HepG2 (cell line): Measurements from ENCODE around the gene TBATA. TPM values are rescaled to one million over a fixed set of nuclear protein-coding genes. Genes with fewer than 3 reads are reported as not detected.

Experiments used
- ATAC-seq: fragments of 200-7000 bp; cut with Tn5 transposase; 3 replicates; pipeline ENCODE4 v1.9.1; 2020; ENCODE audit warnings: mild to moderate bottlenecking, moderate library complexity
- BruUV-seq: library from RNA; stranded (reverse); fragments of 400-500 nt; replicated peaks from 2 replicates; lab custom pipeline; 2021; lab: Mats Ljungman, UMichigan
- CTCF ChIA-PET: fragments of 300-600 bp; formaldehyde crosslinking; extraction: SDS; loops from one replicate; lab custom pipeline; 2021; ENCODE audit warnings: low total read pairs, inconsistent platforms, low intra/inter-chr PET ratio; lab: Yijun Ruan, JAX
- POLR2A ChIA-PET: fragments of 350-600 bp; sonication (Branson Sonifier 250); formaldehyde crosslinking; loops from one replicate; lab custom pipeline; 2020; ENCODE audit warnings: antibody characterized with exemption, inconsistent platforms; lab: Yijun Ruan, JAX
- DNase-seq: peaks from one replicate; pipeline ENCODE4 v3.0.0-alpha.2; 2015; ENCODE audit warnings: low spot score
- FAIRE-seq: peaks from 3 replicates; lab custom pipeline; 2011; peaks lifted over from hg19 to GRCh38; lab: Jason Lieb, UNC
- H2AFZ ChIP-seq: one replicate; pipeline ENCODE4 v1.6.1; 2011; ENCODE audit warnings: low read length, inconsistent platforms
- H3K27ac ChIP-seq: fragments of 300-600 bp; 3 replicates; pipeline ENCODE4 v1.8.0; 2011; ENCODE audit warnings: mixed run types, mild to moderate bottlenecking, mixed read lengths, low read length, inconsistent platforms; ENCODE audit not compliant: insufficient read depth; ENCODE audit errors: extremely low read length
- H3K27me3 ChIP-seq, 2 experiments: fragments of 200-600 bp in 1 of 2; 2 replicates in 1 of 2; 3 replicates in 1 of 2; pipeline versions ENCODE4 v1.6.0 to v1.8.0; 2011; ENCODE audit warnings: low read length in 2 of 2, mild to moderate bottlenecking in 2 of 2, moderate library complexity in 2 of 2, inconsistent platforms in 1 of 2; ENCODE audit not compliant: insufficient read depth in 2 of 2, control insufficient read depth in 1 of 2
- H3K36me3 ChIP-seq, 2 experiments: fragments of 200-600 bp in 1 of 2; replicated peaks in 1 of 2; 2 replicates in 1 of 2; 3 replicates in 1 of 2; pipeline versions ENCODE4 v1.5.1 to v1.8.0; 2011; ENCODE audit warnings: low read length in 2 of 2, inconsistent platforms in 1 of 2; ENCODE audit not compliant: insufficient read depth in 2 of 2, control insufficient read depth in 1 of 2
- H3K4me1 ChIP-seq: 2 replicates; pipeline ENCODE4 v1.5.1; 2012; ENCODE audit warnings: low read length, inconsistent platforms; ENCODE audit not compliant: insufficient read depth
- H3K4me2 ChIP-seq: 2 replicates; pipeline ENCODE4 v1.6.0; 2011; ENCODE audit warnings: low read depth, low read length, inconsistent platforms
- H3K4me3 ChIP-seq, 3 experiments: fragments of 200-600 bp in 1 of 3; sonication (generic), shearing (Covaris generic) in 1 of 3; replicated peaks in 1 of 3; 2 replicates each; pipeline ENCODE4 v1.5.1; 2011 to 2016; ENCODE audit warnings: low read length in 3 of 3, inconsistent platforms in 2 of 3, low read depth in 2 of 3, mild to moderate bottlenecking in 2 of 3, control low read depth in 1 of 3, mixed read lengths in 1 of 3; ENCODE audit not compliant: insufficient read depth in 1 of 3
- H3K79me2 ChIP-seq: one replicate; pipeline ENCODE4 v1.6.1; 2011; ENCODE audit warnings: low read length, inconsistent platforms; ENCODE audit not compliant: insufficient read depth
- H3K9ac ChIP-seq: 2 replicates; pipeline ENCODE4 v1.6.0; 2011; ENCODE audit warnings: mild to moderate bottlenecking, low read depth, low read length, inconsistent platforms; ENCODE audit not compliant: insufficient read depth
- H3K9me3 ChIP-seq: 2 replicates; pipeline ENCODE4 v1.5.1; 2012; ENCODE audit warnings: mild to moderate bottlenecking, low read length
- H4K20me1 ChIP-seq: 2 replicates; pipeline ENCODE4 v1.6.0; 2011; ENCODE audit warnings: inconsistent platforms, mild to moderate bottlenecking, low read length, moderate library complexity; ENCODE audit not compliant: insufficient read depth
- BCL6 ChIP-seq: IDR thresholded peaks from 2 replicates; pipeline ENCODE4 v1.6.1; 2016; ENCODE audit warnings: missing genetic modification reagents, missing compliant biosample characterization
- IRX3 ChIP-seq: sonication (generic); formaldehyde crosslinking; IDR thresholded peaks from 2 replicates; pipeline ENCODE4 v1.8.1; 2023; ENCODE audit warnings: mild to moderate bottlenecking, low read depth, missing genetic modification reagents, borderline replicate concordance
- ZNF225 ChIP-seq: sonication (generic); formaldehyde crosslinking; IDR thresholded peaks from 2 replicates; pipeline ENCODE4 v1.4.0; 2020; ENCODE audit warnings: mild to moderate bottlenecking, missing genetic modification reagents
- ZNF556 ChIP-seq: sonication (generic); formaldehyde crosslinking; IDR thresholded peaks from 2 replicates; pipeline ENCODE4 v1.4.0; 2020; ENCODE audit warnings: mild to moderate bottlenecking, missing genetic modification reagents, borderline replicate concordance
- WGBS: methylation state at CpG from one replicate; pipeline ENCODE4 v1.1.6; 2017; ENCODE audit warnings: low lambda C conversion rate; 5-methylcytosine and 5-hydroxymethylcytosine counted together
- in situ Hi-C: cut with HindIII; loops from 2 replicates; pipeline ENCODE4 v1.10.0; 2017; ENCODE audit warnings: low pct_unique_long_range_greater_than_20kb; ENCODE audit not compliant: extremely low pct_ligation_motif_present
- intact Hi-C: fragments of 100-400 bp; cut with micrococcal nuclease; formaldehyde crosslinking; loops from one replicate; pipeline ENCODE4 v1.10.0; 2022; ENCODE audit not compliant: unreplicated experiment
- polyA plus RNA-seq, 8 experiments: library from polyadenylated mRNA; depleted of rRNA in 3 of 8; stranded (reverse) in 7 of 8; unstranded in 1 of 8; fragments of >200 nt; fragmentation: Illumina TruSeq in 4 of 8; extraction: Trizol in 4 of 8; gene quantifications; 2 replicates each; pipeline versions ENCODE4 v1.2.1 to v1.2.3, GENCODE V29; 2011 to 2016; ENCODE audit warnings: low read depth in 4 of 8, missing spikeins in 1 of 8, mixed read lengths in 1 of 8; ENCODE audit not compliant: insufficient read depth in 1 of 8
- total RNA-seq, 5 experiments: library from RNA; depleted of rRNA; stranded (reverse); fragments of >200 nt; fragmentation: Illumina TruSeq; extraction: Trizol; gene quantifications; 2 replicates each; pipeline ENCODE4 v1.2.3, GENCODE V29; 2016; ENCODE audit warnings: low read depth in 1 of 5

TBATA gene
- total and polyA plus RNA-seq, 2 of the 13 experiments (the other 11 are each of a cell fraction or from before 2014, with no cell fraction given), result not detected

- no peaks in the 10 kb centered on the region for H4K20me1 ChIP-seq
- no TSS peak for BruUV-seq
- DNase-seq, result no peak
- no peak for TF ChIP-seq IRX3 (CRISPR knock-in tag)
- TF ChIP-seq BCL6, result peak; percentile 28; the same call in 1 of the 2 replicates
- no peak overlapping the region for H3K9ac ChIP-seq
- H3K27me3 ChIP-seq, result no peaks in the 10 kb centered on the region; a peak in 1 of 5 replicates
- no peaks in the 10 kb centered on the region for H3K36me3 ChIP-seq
- POLR2A ChIA-PET, result no interaction called here
- peaks cover 29% of the 10 kb centered on the region for H3K4me1 ChIP-seq
- no peak overlapping the region for H2AFZ ChIP-seq
- H3K9me3 ChIP-seq, result no peaks in the 10 kb centered on the region
- H3K79me2 ChIP-seq, result no peaks in the 10 kb centered on the region
- no peak overlapping the region for H3K4me2 ChIP-seq
- no peak for FAIRE-seq
- H3K27ac ChIP-seq, result no peak overlapping the region
- ATAC-seq, result no peak
- WGBS, result 28% methylated on average over 3 of the region's 3 CpGs
- H3K4me3 ChIP-seq, result no peak overlapping the region
- intact Hi-C loops, result no loop called here
- CTCF ChIA-PET, result no interaction called here
- in situ Hi-C loops, result no loop called here
Measured at GRCh38 chr10:70811881-70812280, 26.7 kb upstream of the TBATA start.

GRCh38 chr10:70810967-70811366, 25.8 kb upstream of the TBATA start:
- FAIRE-seq, result no peak
- Histone ChIP-seq H4K20me1 (no peaks in the 10 kb centered on the region), H3K4me1 (peaks cover 25% of the 10 kb centered on the region), H2AFZ (no peak overlapping the region), H3K4me3 (no peak overlapping the region), H3K27ac (no peak overlapping the region), H3K9ac (no peak overlapping the region), H3K9me3 (no peaks in the 10 kb centered on the region), H3K27me3 (no peaks in the 10 kb centered on the region; a peak in 2 of 5 replicates), H3K79me2 (no peaks in the 10 kb centered on the region), H3K36me3 (no peaks in the 10 kb centered on the region), H3K4me2 (no peak overlapping the region)
- ChIA-PET POLR2A (no interaction called here), CTCF (no interaction called here)
- ATAC-seq, result no peak
- 0% methylated on average over 1 of the region's 1 CpG for WGBS
- intact Hi-C loops, result no loop called here
- in situ Hi-C loops, result no loop called here
- TF ChIP-seq ZNF225 (CRISPR knock-in tag), result no peak
- TF ChIP-seq ZNF556 (CRISPR knock-in tag), result no peak
- DNase-seq, result no peak
- no TSS peak for BruUV-seq
